CD14-positive monocyte (primary cell): Measurements from ENCODE around the gene KIAA1549. TPM values are rescaled to one million over a fixed set of nuclear protein-coding genes. Genes with fewer than 3 reads are reported as not detected.

ENCODE experiments used
- DNase-seq, 3 donors: peaks; one replicate each; pipeline ENCODE4 v3.0.0-alpha.2; 2011 to 2022
- H2AFZ ChIP-seq: 2 replicates; pipeline ENCODE4 v1.6.0; 2012; ENCODE audit warnings: mild to moderate bottlenecking, low read depth, low read length, inconsistent platforms; ENCODE audit not compliant: insufficient read depth, poor library complexity, severe bottlenecking
- H3K27ac ChIP-seq, 2 donors: 1 replicate in 1 of 2; 2 replicates in 1 of 2; pipeline ENCODE4 v1.5.1; 2012 to 2013; ENCODE audit warnings: low read length in 2 of 2, control low read depth in 1 of 2, inconsistent platforms in 1 of 2, low read depth in 1 of 2, mild to moderate bottlenecking in 1 of 2
- H3K27me3 ChIP-seq, 2 donors: one replicate each; pipeline versions ENCODE4 v1.6.0 to v1.6.1; 2011 to 2013; ENCODE audit warnings: low read length in 2 of 2; ENCODE audit not compliant: control insufficient read depth in 2 of 2, insufficient read depth in 2 of 2
- H3K36me3 ChIP-seq, 2 donors: replicated peaks in 1 of 2; 1 replicate in 1 of 2; 2 replicates in 1 of 2; pipeline versions ENCODE4 v1.5.1 to v1.6.1; 2012 to 2013; ENCODE audit warnings: low read length in 2 of 2, control low read depth in 1 of 2, inconsistent platforms in 1 of 2, mild to moderate bottlenecking in 1 of 2; ENCODE audit not compliant: insufficient read depth in 2 of 2, control insufficient read depth in 1 of 2
- H3K4me1 ChIP-seq, 2 donors: 1 replicate in 1 of 2; 2 replicates in 1 of 2; pipeline versions ENCODE4 v1.5.1 to v1.6.1; 2012 to 2013; ENCODE audit warnings: low read length in 2 of 2, control low read depth in 1 of 2, inconsistent platforms in 1 of 2, mild to moderate bottlenecking in 1 of 2, moderate library complexity in 1 of 2; ENCODE audit not compliant: insufficient read depth in 2 of 2, control insufficient read depth in 1 of 2
- H3K4me2 ChIP-seq: replicated peaks from 2 replicates; pipeline ENCODE3; 2012; ENCODE audit warnings: low read length, moderate library complexity, mild to moderate bottlenecking; ENCODE audit not compliant: poor library complexity, severe bottlenecking; ENCODE audit errors: extremely low read depth
- H3K4me3 ChIP-seq, 3 experiments: fragments of 200-600 bp in 1 of 3; sonication (generic) in 1 of 3; replicated peaks in 1 of 3; 1 replicate in 2 of 3; 2 replicates in 1 of 3; pipeline ENCODE4 v1.5.1; 2011 to 2013; ENCODE audit warnings: low read length in 3 of 3, mild to moderate bottlenecking in 3 of 3, control low read depth in 2 of 3, low read depth in 2 of 3, inconsistent platforms in 1 of 3, moderate library complexity in 1 of 3
- H3K79me2 ChIP-seq: 2 replicates; pipeline ENCODE4 v1.6.0; 2012; ENCODE audit warnings: mild to moderate bottlenecking, control low read depth, inconsistent platforms, low read length, moderate library complexity; ENCODE audit not compliant: insufficient read depth
- H3K9ac ChIP-seq: 2 replicates; pipeline ENCODE4 v1.6.0; 2017; ENCODE audit warnings: low read length, mild to moderate bottlenecking; ENCODE audit not compliant: insufficient read depth, poor library complexity, severe bottlenecking
- H3K9me3 ChIP-seq, 2 donors: replicated peaks in 1 of 2; 1 replicate in 1 of 2; 2 replicates in 1 of 2; pipeline versions ENCODE4 v1.5.1 to v1.6.1; 2012 to 2013; ENCODE audit warnings: low read length in 2 of 2, control low read depth in 1 of 2; ENCODE audit not compliant: control insufficient read depth in 1 of 2, insufficient read depth in 1 of 2
- H4K20me1 ChIP-seq: 2 replicates; pipeline ENCODE4 v1.6.0; 2012; ENCODE audit warnings: mild to moderate bottlenecking, low read length, control low read depth, moderate library complexity; ENCODE audit not compliant: insufficient read depth
- H3K27ac Mint-ChIP-seq, 7 donors: one replicate each; pipeline ENCODE4 v1.8.0; 2020; ENCODE audit warnings: mild to moderate bottlenecking in 7 of 7, mixed read lengths in 7 of 7, moderate library complexity in 6 of 7, inconsistent platforms in 2 of 7
- H3K27me3 Mint-ChIP-seq, 3 donors: one replicate each; pipeline ENCODE4 v1.8.0; 2021 to 2022; ENCODE audit warnings: low read depth in 3 of 3, mild to moderate bottlenecking in 3 of 3, mixed read lengths in 3 of 3, moderate library complexity in 3 of 3, inconsistent platforms in 1 of 3
- H3K36me3 Mint-ChIP-seq, 2 donors: one replicate each; pipeline ENCODE4 v1.8.0; 2020; ENCODE audit warnings: mixed read lengths in 2 of 2, inconsistent platforms in 1 of 2, mild to moderate bottlenecking in 1 of 2
- H3K4me1 Mint-ChIP-seq: one replicate; pipeline ENCODE4 v1.8.0; 2020; ENCODE audit warnings: mild to moderate bottlenecking, mixed read lengths
- H3K4me3 Mint-ChIP-seq, 2 donors: one replicate each; pipeline ENCODE4 v1.8.0; 2020; ENCODE audit warnings: mild to moderate bottlenecking in 2 of 2, mixed read lengths in 2 of 2, moderate library complexity in 1 of 2
- H3K9me3 Mint-ChIP-seq, 7 donors: one replicate each; pipeline ENCODE4 v1.8.0; 2020 to 2022; ENCODE audit warnings: mixed read lengths in 7 of 7, mild to moderate bottlenecking in 6 of 7, moderate library complexity in 6 of 7, inconsistent platforms in 2 of 7
- WGBS: methylation state at CpG from one replicate; pipeline ENCODE4 v1.1.5; 2013; ENCODE audit warnings: missing lambda C conversion rate; ENCODE audit not compliant: insufficient coverage; 5-methylcytosine and 5-hydroxymethylcytosine counted together
- intact Hi-C, 2 donors: fragments of 100-400 bp; cut with micrococcal nuclease; formaldehyde crosslinking; loops; one replicate each; pipeline versions ENCODE4 v1.15.0 to v1.15.1; 2023
- polyA plus RNA-seq, 3 donors: library from polyadenylated mRNA; depleted of rRNA in 1 of 3; unstranded in 2 of 3; stranded (reverse) in 1 of 3; fragments of 300-500 nt in 2 of 3; fragments of >200 nt in 1 of 3; fragmentation: Illumina TruSeq in 2 of 3; gene quantifications; 1 replicate in 2 of 3; 2 replicates in 1 of 3; pipeline ENCODE4 v1.2.3, GENCODE V29; 2012 to 2021
- TF ChIP-seq, protein P1 (sequence below): fragments of 200-600 bp; IDR thresholded peaks from one replicate; pipeline ENCODE4 v1.8.0; 2022; ENCODE audit warnings: antibody characterized with exemption, mild to moderate bottlenecking

Gene KIAA1549
- polyA plus RNA-seq, 3 donors, result 0.03 TPM; not detected in 1

DNA sequence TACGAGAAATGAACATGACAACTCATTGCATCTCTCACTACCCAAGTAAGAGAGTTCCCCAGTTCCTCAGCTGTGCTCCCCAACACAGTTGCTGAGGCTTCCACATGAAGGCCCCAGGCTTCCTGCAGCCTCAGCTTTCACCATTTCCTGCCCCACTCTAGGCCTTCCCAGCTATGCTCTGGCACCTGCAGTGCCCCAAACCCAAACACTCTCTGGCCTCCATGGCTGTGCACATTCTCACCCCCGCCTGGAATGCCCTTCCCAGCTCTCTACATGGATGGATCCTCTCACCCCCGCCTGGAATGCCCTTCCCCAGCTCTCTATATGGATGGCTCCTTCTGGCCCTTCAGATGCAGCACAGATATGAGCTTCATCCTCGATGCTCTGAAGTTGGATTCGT is 61.3 kb downstream of the KIAA1549 start:
- Histone ChIP-seq H3K79me2 (no peaks in the 10 kb centered on the region), H3K9me3 (no peaks in the 10 kb centered on the region), H3K9ac (no peak overlapping the region), H3K36me3 (no peaks in the 10 kb centered on the region), H4K20me1 (no peaks in the 10 kb centered on the region), H3K27ac (no peak overlapping the region), H2AFZ (no peak overlapping the region), H3K27me3 (no peaks in the 10 kb centered on the region), H3K4me3 (no peak overlapping the region), H3K4me2 (no peak overlapping the region), H3K4me1 (no peaks in the 10 kb centered on the region)
- Mint-ChIP-seq H3K27me3 (peaks cover 0 to under 1% (median 0%) of the 10 kb centered on the region in 3 donors), H3K27ac (no peak overlapping the region), H3K4me3 (no peak overlapping the region), H3K4me1 (peaks cover 5% of the 10 kb centered on the region), H3K9me3 (peaks cover 0 to 7% (median 2%) of the 10 kb centered on the region in 7 donors), H3K36me3 (no peaks in the 10 kb centered on the region)
- TF ChIP-seq, protein P1, sequence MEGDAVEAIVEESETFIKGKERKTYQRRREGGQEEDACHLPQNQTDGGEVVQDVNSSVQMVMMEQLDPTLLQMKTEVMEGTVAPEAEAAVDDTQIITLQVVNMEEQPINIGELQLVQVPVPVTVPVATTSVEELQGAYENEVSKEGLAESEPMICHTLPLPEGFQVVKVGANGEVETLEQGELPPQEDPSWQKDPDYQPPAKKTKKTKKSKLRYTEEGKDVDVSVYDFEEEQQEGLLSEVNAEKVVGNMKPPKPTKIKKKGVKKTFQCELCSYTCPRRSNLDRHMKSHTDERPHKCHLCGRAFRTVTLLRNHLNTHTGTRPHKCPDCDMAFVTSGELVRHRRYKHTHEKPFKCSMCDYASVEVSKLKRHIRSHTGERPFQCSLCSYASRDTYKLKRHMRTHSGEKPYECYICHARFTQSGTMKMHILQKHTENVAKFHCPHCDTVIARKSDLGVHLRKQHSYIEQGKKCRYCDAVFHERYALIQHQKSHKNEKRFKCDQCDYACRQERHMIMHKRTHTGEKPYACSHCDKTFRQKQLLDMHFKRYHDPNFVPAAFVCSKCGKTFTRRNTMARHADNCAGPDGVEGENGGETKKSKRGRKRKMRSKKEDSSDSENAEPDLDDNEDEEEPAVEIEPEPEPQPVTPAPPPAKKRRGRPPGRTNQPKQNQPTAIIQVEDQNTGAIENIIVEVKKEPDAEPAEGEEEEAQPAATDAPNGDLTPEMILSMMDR, result no peak
- intact Hi-C loops, result no loop called here
- no peak for DNase-seq
- WGBS, result 68% methylated on average over 4 of the region's 5 CpGs

DNA sequence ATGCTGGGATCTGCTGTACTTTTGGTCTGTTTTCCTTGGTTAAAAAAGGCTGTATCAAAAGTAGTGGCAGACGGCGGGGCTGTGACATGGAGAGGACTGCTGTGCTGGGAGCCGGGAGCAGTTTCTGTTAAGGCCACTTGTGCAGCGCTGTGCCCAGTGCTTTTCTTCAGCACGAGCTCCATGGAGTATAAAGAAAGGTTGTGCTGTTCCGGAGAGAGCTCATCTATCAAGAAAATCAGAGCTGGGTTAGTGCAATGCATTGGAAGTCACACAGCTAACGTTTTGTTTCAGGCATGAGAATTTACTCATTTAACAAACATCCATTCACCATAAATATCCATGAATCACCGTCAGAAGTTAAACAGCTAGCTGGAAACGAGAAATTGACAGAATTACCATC is 62.0 kb downstream of the KIAA1549 start:
- Histone ChIP-seq H3K4me2 (no peak overlapping the region), H3K27ac (no peak overlapping the region), H4K20me1 (no peaks in the 10 kb centered on the region), H3K9ac (no peak overlapping the region), H3K27me3 (no peaks in the 10 kb centered on the region), H3K4me1 (no peaks in the 10 kb centered on the region), H3K4me3 (no peak overlapping the region), H3K36me3 (no peaks in the 10 kb centered on the region), H3K79me2 (no peaks in the 10 kb centered on the region), H2AFZ (no peak overlapping the region), H3K9me3 (no peaks in the 10 kb centered on the region)
- H3K36me3 Mint-ChIP-seq, result no peaks in the 10 kb centered on the region
- H3K4me3 Mint-ChIP-seq, result no peak overlapping the region
- 98% methylated on average over 5 of the region's 9 CpGs for WGBS
- peaks cover 5% of the 10 kb centered on the region for H3K4me1 Mint-ChIP-seq
- H3K9me3 Mint-ChIP-seq, result peaks cover 0 to 8% (median 3%) of the 10 kb centered on the region in 7 donors
- H3K27me3 Mint-ChIP-seq, result peaks cover 0 to 1% (median 0%) of the 10 kb centered on the region in 3 donors
- H3K27ac Mint-ChIP-seq, result no peak overlapping the region
- TF ChIP-seq, protein P1, result no peak
- intact Hi-C loops, result no loop called here
- DNase-seq, result no peak
